Nephron progenitor cell (in vitro differentiated cells): Measurements from ENCODE around the gene ACBD4.

Experiments
- DNase-seq: peaks from one replicate; pipeline ENCODE4 v3.0.0; 2021
- H3K27ac Mint-ChIP-seq: 2 replicates; pipeline ENCODE4 v1.8.0; 2021; ENCODE audit warnings: mild to moderate bottlenecking, moderate library complexity, mixed read lengths
- H3K27me3 Mint-ChIP-seq: 2 replicates; pipeline ENCODE4 v1.8.0; 2021; ENCODE audit warnings: mild to moderate bottlenecking, low read depth, mixed read lengths; ENCODE audit not compliant: poor library complexity
- H3K36me3 Mint-ChIP-seq: 2 replicates; pipeline ENCODE4 v1.8.0; 2021; ENCODE audit warnings: low read depth, mixed read lengths
- H3K4me1 Mint-ChIP-seq: 2 replicates; pipeline ENCODE4 v1.8.0; 2021; ENCODE audit warnings: mixed read lengths
- H3K4me3 Mint-ChIP-seq: 2 replicates; pipeline ENCODE4 v1.8.0; 2021; ENCODE audit warnings: mild to moderate bottlenecking, moderate library complexity, mixed read lengths
- H3K9me3 Mint-ChIP-seq: 2 replicates; pipeline ENCODE4 v1.8.0; 2021; ENCODE audit warnings: mild to moderate bottlenecking, moderate library complexity, mixed read lengths
- TF ChIP-seq, protein P1 (sequence below): fragments of 200-600 bp; sonication (generic); IDR thresholded peaks from 2 replicates; pipeline ENCODE4 v1.5.0; 2021; ENCODE audit warnings: antibody characterized with exemption

The ACBD4 gene

DNA sequence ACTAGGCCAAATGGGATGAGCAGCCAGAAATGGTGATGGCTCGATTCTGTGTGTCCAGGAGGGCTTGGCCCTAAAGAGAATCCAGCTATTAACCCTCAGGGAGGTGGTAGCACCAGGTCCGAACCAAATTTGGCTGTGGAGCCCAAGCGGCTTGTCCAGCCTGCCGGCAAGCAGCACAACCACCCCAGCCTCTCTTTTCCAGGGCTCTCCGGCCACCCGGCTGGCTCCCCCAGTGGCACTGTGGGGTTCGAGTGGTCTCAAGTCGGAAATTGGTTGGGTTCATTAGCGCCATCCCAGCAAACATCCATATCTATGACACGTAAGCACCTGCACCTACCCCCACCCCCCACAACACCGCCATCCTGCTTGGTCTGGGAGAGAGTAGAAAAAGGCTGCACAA lies 38.6 kb upstream of the ACBD4 start:
- H3K27me3 Mint-ChIP-seq: peaks cover 2% of the 10 kb centered on the region
- H3K27ac Mint-ChIP-seq: no peak overlapping the region
- H3K4me3 Mint-ChIP-seq: no peak overlapping the region
- no peaks in the 10 kb centered on the region for H3K9me3 Mint-ChIP-seq
- TF ChIP-seq, protein P1, sequence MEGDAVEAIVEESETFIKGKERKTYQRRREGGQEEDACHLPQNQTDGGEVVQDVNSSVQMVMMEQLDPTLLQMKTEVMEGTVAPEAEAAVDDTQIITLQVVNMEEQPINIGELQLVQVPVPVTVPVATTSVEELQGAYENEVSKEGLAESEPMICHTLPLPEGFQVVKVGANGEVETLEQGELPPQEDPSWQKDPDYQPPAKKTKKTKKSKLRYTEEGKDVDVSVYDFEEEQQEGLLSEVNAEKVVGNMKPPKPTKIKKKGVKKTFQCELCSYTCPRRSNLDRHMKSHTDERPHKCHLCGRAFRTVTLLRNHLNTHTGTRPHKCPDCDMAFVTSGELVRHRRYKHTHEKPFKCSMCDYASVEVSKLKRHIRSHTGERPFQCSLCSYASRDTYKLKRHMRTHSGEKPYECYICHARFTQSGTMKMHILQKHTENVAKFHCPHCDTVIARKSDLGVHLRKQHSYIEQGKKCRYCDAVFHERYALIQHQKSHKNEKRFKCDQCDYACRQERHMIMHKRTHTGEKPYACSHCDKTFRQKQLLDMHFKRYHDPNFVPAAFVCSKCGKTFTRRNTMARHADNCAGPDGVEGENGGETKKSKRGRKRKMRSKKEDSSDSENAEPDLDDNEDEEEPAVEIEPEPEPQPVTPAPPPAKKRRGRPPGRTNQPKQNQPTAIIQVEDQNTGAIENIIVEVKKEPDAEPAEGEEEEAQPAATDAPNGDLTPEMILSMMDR: no peak
- H3K4me1 Mint-ChIP-seq: peaks cover 4% of the 10 kb centered on the region
- peaks cover 61% of the 10 kb centered on the region for H3K36me3 Mint-ChIP-seq
- DNase-seq: no peak

DNA sequence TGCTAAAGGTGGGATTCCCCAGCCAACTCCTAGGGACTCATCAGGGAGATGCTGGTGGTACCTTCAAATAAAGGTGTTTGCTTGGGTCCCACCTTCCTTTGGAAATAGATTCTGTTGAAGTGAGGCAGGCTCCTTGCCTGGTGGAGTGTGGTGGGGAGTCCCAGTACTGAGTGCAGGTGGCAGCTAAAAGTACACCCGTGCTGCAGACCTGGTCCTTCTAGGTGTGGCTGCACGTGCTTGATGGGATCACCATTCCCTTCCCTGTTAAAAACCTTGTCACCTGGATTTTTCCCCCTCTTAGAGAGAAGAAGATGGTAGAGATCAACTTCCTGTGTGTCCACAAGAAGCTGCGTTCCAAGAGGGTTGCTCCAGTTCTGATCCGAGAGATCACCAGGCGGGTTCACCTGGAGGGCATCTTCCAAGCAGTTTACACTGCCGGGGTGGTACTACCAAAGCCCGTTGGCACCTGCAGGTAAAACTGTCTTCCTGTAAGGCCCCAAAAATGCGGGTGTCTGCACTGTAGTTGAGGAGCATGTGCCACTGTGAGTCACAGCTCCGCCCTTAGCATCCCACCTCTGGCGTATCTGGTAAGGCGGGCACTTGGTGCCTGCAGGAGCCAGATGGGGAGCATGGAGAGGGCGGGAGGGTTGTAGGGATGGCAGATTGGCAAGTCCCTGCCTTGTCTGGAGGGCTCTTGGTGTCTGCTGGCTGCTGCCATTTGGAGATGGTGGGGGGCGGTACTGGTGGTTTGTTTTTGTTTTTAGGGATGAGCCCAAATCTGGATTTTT lies 37.2 kb upstream of the ACBD4 start:
- H3K27ac Mint-ChIP-seq: peak overlapping the region; percentile 73
- no peaks in the 10 kb centered on the region for H3K27me3 Mint-ChIP-seq
- H3K36me3 Mint-ChIP-seq: peaks cover 61% of the 10 kb centered on the region
- DNase-seq: no peak
- no peak overlapping the region for H3K4me3 Mint-ChIP-seq
- peaks cover 12% of the 10 kb centered on the region for H3K4me1 Mint-ChIP-seq
- H3K9me3 Mint-ChIP-seq: no peaks in the 10 kb centered on the region
- TF ChIP-seq, protein P1: no peak

DNA sequence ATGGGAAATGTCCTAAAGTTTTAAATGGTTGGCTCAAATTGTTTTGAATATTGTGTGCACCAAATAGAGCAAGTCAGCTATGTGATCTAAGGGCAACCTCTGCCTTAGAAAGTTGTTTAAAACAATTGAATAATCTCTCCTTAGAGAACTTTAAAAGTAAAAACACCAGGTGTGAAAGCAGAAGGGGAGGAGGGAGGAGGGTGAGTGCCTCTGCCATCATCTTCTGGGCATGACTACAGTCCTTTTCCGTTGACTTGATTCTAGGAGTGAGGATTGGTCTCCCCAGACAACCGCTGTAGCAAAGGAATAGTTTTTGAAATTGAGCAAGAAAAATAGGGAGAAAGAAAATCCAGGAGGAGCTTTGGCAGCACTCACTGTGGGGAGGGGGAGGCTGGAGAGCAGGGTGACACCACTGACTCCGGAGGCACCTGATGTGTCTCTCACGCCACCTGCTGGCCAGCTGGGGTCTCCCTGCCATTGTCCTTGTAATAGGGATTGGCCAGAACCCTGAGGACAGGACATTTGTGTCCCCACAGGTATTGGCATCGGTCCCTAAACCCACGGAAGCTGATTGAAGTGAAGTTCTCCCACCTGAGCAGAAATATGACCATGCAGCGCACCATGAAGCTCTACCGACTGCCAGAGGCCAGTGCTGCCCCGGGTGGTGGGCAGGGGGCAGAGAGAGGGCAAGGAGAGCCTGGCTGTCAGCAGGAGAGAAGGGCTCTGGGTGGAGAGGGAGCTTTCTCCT lies 36.4 kb upstream of the ACBD4 start:
- TF ChIP-seq, protein P1: peak; percentile 84
- H3K4me3 Mint-ChIP-seq: no peak overlapping the region
- peak overlapping the region; percentile 86 for H3K27ac Mint-ChIP-seq
- no peaks in the 10 kb centered on the region for H3K27me3 Mint-ChIP-seq
- DNase-seq: peak; percentile 93
- peaks cover 12% of the 10 kb centered on the region for H3K4me1 Mint-ChIP-seq
- no peaks in the 10 kb centered on the region for H3K9me3 Mint-ChIP-seq
- H3K36me3 Mint-ChIP-seq: peaks cover 59% of the 10 kb centered on the region

DNA sequence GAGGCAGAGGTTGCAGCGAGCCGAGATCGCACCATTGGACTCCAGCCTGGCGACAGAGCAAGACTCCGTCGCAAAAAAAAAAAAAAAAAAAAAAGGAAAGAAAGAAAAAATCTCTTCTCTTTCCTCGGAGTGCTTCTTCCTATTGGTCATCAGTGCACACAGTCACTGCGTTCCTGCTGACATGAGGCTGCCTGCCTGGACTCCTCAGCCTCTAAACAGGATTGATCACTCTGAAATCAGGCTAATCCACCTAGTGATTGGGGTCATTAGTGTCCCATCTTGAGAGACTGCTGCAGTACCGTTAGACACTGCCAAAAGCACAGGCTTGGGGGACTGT lies 34.0 kb upstream of the ACBD4 start:
- no peaks in the 10 kb centered on the region for H3K9me3 Mint-ChIP-seq
- no peaks in the 10 kb centered on the region for H3K27me3 Mint-ChIP-seq
- peak overlapping the region; percentile 90 for H3K27ac Mint-ChIP-seq
- H3K36me3 Mint-ChIP-seq: peaks cover 45% of the 10 kb centered on the region
- no peak for DNase-seq
- no peak overlapping the region for H3K4me3 Mint-ChIP-seq
- TF ChIP-seq, protein P1: no peak
- peaks cover 12% of the 10 kb centered on the region for H3K4me1 Mint-ChIP-seq

DNA sequence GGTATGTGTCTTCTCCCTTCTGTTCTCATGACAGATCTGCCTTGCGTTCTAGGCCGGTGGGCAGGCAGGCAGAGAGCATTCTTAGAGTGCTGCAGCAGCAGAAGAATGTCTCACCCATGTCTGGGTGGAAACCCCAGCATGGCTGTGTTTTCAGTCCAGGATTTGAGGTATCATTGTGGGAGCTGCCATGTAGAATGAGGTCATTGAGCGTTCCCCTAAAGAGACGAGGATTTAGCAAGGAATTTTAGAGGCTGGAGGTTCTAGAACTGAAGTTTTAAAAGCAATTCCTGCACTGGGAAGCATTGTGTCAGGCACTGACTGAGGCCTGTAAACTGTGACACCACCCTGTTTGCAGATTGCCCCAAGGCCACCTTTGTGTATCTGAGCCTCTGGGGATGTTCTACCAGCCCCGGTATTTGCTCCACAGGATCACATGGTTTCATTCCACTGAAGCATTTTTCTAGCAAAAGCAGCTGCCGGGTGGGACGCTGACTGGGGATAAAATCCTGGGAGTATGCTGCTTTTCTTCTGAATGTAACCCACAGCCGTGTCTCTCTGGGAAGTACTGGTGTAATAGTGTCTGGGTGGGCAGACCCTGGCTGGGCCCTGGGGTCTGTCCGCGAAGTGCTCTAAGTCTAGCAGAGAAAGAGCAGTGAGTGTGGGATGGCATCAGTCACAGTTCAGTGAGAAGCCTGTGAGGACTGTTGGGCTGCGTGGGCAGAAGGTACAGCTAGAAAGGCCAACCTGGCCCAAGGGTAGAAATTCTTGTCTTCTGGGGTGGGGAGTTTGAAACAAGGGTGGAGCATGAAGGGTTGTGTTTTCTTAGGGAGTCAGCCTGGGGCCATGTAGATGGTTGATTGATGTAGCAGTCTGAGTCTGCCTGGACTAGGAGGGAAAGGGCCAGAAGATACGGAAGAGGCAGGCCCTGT lies 33.3 kb upstream of the ACBD4 start:
- H3K36me3 Mint-ChIP-seq: peaks cover 48% of the 10 kb centered on the region
- H3K4me3 Mint-ChIP-seq: no peak overlapping the region
- no peaks in the 10 kb centered on the region for H3K27me3 Mint-ChIP-seq
- H3K4me1 Mint-ChIP-seq: peaks cover 12% of the 10 kb centered on the region
- no peak for DNase-seq
- TF ChIP-seq, protein P1: no peak
- H3K27ac Mint-ChIP-seq: peak overlapping the region; percentile 90
- H3K9me3 Mint-ChIP-seq: no peaks in the 10 kb centered on the region
